HepG2 (cell line): ENCODE measurements around the gene KLRF2. TPM values are rescaled to one million over a fixed set of nuclear protein-coding genes. Genes with fewer than 3 reads are reported as not detected.

Experiments used
- ATAC-seq: fragments of 200-7000 bp; cut with Tn5 transposase; 3 replicates; pipeline ENCODE4 v1.9.1; 2020; ENCODE audit warnings: mild to moderate bottlenecking, moderate library complexity
- BruUV-seq: library from RNA; stranded (reverse); fragments of 400-500 nt; replicated peaks from 2 replicates; lab custom pipeline; 2021; lab: Mats Ljungman, UMichigan
- CTCF ChIA-PET: fragments of 300-600 bp; formaldehyde crosslinking; extraction: SDS; loops from one replicate; lab custom pipeline; 2021; ENCODE audit warnings: low total read pairs, inconsistent platforms, low intra/inter-chr PET ratio; lab: Yijun Ruan, JAX
- POLR2A ChIA-PET: fragments of 350-600 bp; sonication (Branson Sonifier 250); formaldehyde crosslinking; loops from one replicate; lab custom pipeline; 2020; ENCODE audit warnings: antibody characterized with exemption, inconsistent platforms; lab: Yijun Ruan, JAX
- DNase-seq: peaks from one replicate; pipeline ENCODE4 v3.0.0-alpha.2; 2015; ENCODE audit warnings: low spot score
- FAIRE-seq: peaks from 3 replicates; lab custom pipeline; 2011; peaks lifted over from hg19 to GRCh38; lab: Jason Lieb, UNC
- H2AFZ ChIP-seq: one replicate; pipeline ENCODE4 v1.6.1; 2011; ENCODE audit warnings: low read length, inconsistent platforms
- H3K27ac ChIP-seq: fragments of 300-600 bp; 3 replicates; pipeline ENCODE4 v1.8.0; 2011; ENCODE audit warnings: mixed run types, mild to moderate bottlenecking, mixed read lengths, low read length, inconsistent platforms; ENCODE audit not compliant: insufficient read depth; ENCODE audit errors: extremely low read length
- H3K27me3 ChIP-seq, 2 experiments: fragments of 200-600 bp in 1 of 2; 2 replicates in 1 of 2; 3 replicates in 1 of 2; pipeline versions ENCODE4 v1.6.0 to v1.8.0; 2011; ENCODE audit warnings: low read length in 2 of 2, mild to moderate bottlenecking in 2 of 2, moderate library complexity in 2 of 2, inconsistent platforms in 1 of 2; ENCODE audit not compliant: insufficient read depth in 2 of 2, control insufficient read depth in 1 of 2
- H3K36me3 ChIP-seq, 2 experiments: fragments of 200-600 bp in 1 of 2; replicated peaks in 1 of 2; 2 replicates in 1 of 2; 3 replicates in 1 of 2; pipeline versions ENCODE4 v1.5.1 to v1.8.0; 2011; ENCODE audit warnings: low read length in 2 of 2, inconsistent platforms in 1 of 2; ENCODE audit not compliant: insufficient read depth in 2 of 2, control insufficient read depth in 1 of 2
- H3K4me1 ChIP-seq: 2 replicates; pipeline ENCODE4 v1.5.1; 2012; ENCODE audit warnings: low read length, inconsistent platforms; ENCODE audit not compliant: insufficient read depth
- H3K4me2 ChIP-seq: 2 replicates; pipeline ENCODE4 v1.6.0; 2011; ENCODE audit warnings: low read depth, low read length, inconsistent platforms
- H3K4me3 ChIP-seq, 3 experiments: fragments of 200-600 bp in 1 of 3; sonication (generic), shearing (Covaris generic) in 1 of 3; replicated peaks in 1 of 3; 2 replicates each; pipeline ENCODE4 v1.5.1; 2011 to 2016; ENCODE audit warnings: low read length in 3 of 3, inconsistent platforms in 2 of 3, low read depth in 2 of 3, mild to moderate bottlenecking in 2 of 3, control low read depth in 1 of 3, mixed read lengths in 1 of 3; ENCODE audit not compliant: insufficient read depth in 1 of 3
- H3K79me2 ChIP-seq: one replicate; pipeline ENCODE4 v1.6.1; 2011; ENCODE audit warnings: low read length, inconsistent platforms; ENCODE audit not compliant: insufficient read depth
- H3K9ac ChIP-seq: 2 replicates; pipeline ENCODE4 v1.6.0; 2011; ENCODE audit warnings: mild to moderate bottlenecking, low read depth, low read length, inconsistent platforms; ENCODE audit not compliant: insufficient read depth
- H3K9me3 ChIP-seq: 2 replicates; pipeline ENCODE4 v1.5.1; 2012; ENCODE audit warnings: mild to moderate bottlenecking, low read length
- H4K20me1 ChIP-seq: 2 replicates; pipeline ENCODE4 v1.6.0; 2011; ENCODE audit warnings: inconsistent platforms, mild to moderate bottlenecking, low read length, moderate library complexity; ENCODE audit not compliant: insufficient read depth
- ARID2 ChIP-seq: sonication (generic); formaldehyde crosslinking; IDR thresholded peaks from 2 replicates; pipeline ENCODE4 v1.8.1; 2022; ENCODE audit warnings: mild to moderate bottlenecking, missing genetic modification reagents, borderline replicate concordance
- ARID5B ChIP-seq: IDR thresholded peaks from 2 replicates; pipeline ENCODE4 v1.4.0; 2020; ENCODE audit warnings: mild to moderate bottlenecking, missing genetic modification reagents
- ZNF777 ChIP-seq: sonication (generic); formaldehyde crosslinking; IDR thresholded peaks from 2 replicates; pipeline ENCODE4 v1.4.0; 2020; ENCODE audit warnings: missing genetic modification reagents
- WGBS: methylation state at CpG from one replicate; pipeline ENCODE4 v1.1.6; 2017; ENCODE audit warnings: low lambda C conversion rate; 5-methylcytosine and 5-hydroxymethylcytosine counted together
- in situ Hi-C: cut with HindIII; loops from 2 replicates; pipeline ENCODE4 v1.10.0; 2017; ENCODE audit warnings: low pct_unique_long_range_greater_than_20kb; ENCODE audit not compliant: extremely low pct_ligation_motif_present
- intact Hi-C: fragments of 100-400 bp; cut with micrococcal nuclease; formaldehyde crosslinking; loops from one replicate; pipeline ENCODE4 v1.10.0; 2022; ENCODE audit not compliant: unreplicated experiment
- polyA plus RNA-seq, 8 experiments: library from polyadenylated mRNA; depleted of rRNA in 3 of 8; stranded (reverse) in 7 of 8; unstranded in 1 of 8; fragments of >200 nt; fragmentation: Illumina TruSeq in 4 of 8; extraction: Trizol in 4 of 8; gene quantifications; 2 replicates each; pipeline versions ENCODE4 v1.2.1 to v1.2.3, GENCODE V29; 2011 to 2016; ENCODE audit warnings: low read depth in 4 of 8, missing spikeins in 1 of 8, mixed read lengths in 1 of 8; ENCODE audit not compliant: insufficient read depth in 1 of 8
- total RNA-seq, 5 experiments: library from RNA; depleted of rRNA; stranded (reverse); fragments of >200 nt; fragmentation: Illumina TruSeq; extraction: Trizol; gene quantifications; 2 replicates each; pipeline ENCODE4 v1.2.3, GENCODE V29; 2016; ENCODE audit warnings: low read depth in 1 of 5

Gene KLRF2
- total and polyA plus RNA-seq, 2 of the 13 experiments (the other 11 are each of a cell fraction or from before 2014, with no cell fraction given), result not detected

GRCh38 chr12:9851927-9852326 is 29.4 kb upstream of the KLRF2 start (continued):
- no peak for TF ChIP-seq ZNF777 (CRISPR knock-in tag)

GRCh38 chr12:9856151-9856550 is 25.1 kb upstream of the KLRF2 start:
- H3K36me3 ChIP-seq, result no peaks in the 10 kb centered on the region
- no TSS peak for BruUV-seq
- no peaks in the 10 kb centered on the region for H3K79me2 ChIP-seq
- intact Hi-C loops, result no loop called here
- in situ Hi-C loops, result no loop called here
- H4K20me1 ChIP-seq, result no peaks in the 10 kb centered on the region
- 0 out of 5 replicates have a peak, but pooled peaks cover 0 to 4% of the 10 kb centered on the region in 2 experiments for H3K27me3 ChIP-seq
- H3K4me2 ChIP-seq, result no peak overlapping the region
- H3K4me3 ChIP-seq, result no peak overlapping the region
- no peak overlapping the region for H3K9ac ChIP-seq
- no peak for TF ChIP-seq ARID2 (CRISPR knock-in tag)
- TF ChIP-seq ARID5B, result no peak
- TF ChIP-seq, all 625 proteins: peak for 0
- Histone ChIP-seq H3K4me1 (no peaks in the 10 kb centered on the region), H3K9me3 (no peaks in the 10 kb centered on the region), H3K27ac (no peak overlapping the region), H2AFZ (no peak overlapping the region)
- DNase-seq (no peak), ATAC-seq (no peak), FAIRE-seq (no peak)
- CTCF ChIA-PET, result no interaction called here
- WGBS, result 0% methylated on average over 1 of the region's 1 CpG
- POLR2A ChIA-PET, result no interaction called here
